ENCODE data around the gene ZFP30. TPM values are rescaled to one million over a fixed set of nuclear protein-coding genes. Genes with fewer than 3 reads are reported as not detected.
A peak's percentile ranks its signal among the peaks of the same experiment; 100 is the strongest.

Gene ZFP30
- 20.2 TPM for total RNA-seq (ENCODE audit: unreplicated experiment)
- long read RNA-seq, partial matches to known transcripts = 0 of 1 reads
- long read RNA-seq, other reads (novel, unspliced or antisense) = 1 of 1 reads

- Mint-ChIP-seq H3K4me3 (ENCODE audit: unreplicated experiment) (peak within 1 kb of the TSS; percentile 96), H3K27ac (ENCODE audit: unreplicated experiment) (peak within 1 kb of the TSS; percentile 67), H3K4me1 (ENCODE audit: unreplicated experiment) (peaks cover 14% of the 10 kb centered on the region), H3K36me3 (ENCODE audit: low read depth, unreplicated experiment) (peaks cover 14% of the 10 kb centered on the region), H3K27me3 (ENCODE audit: unreplicated experiment) (peaks cover 7% of the 10 kb centered on the region), H3K9me3 (ENCODE audit: unreplicated experiment) (peaks cover under 1% of the 10 kb centered on the region)
- DNase-seq (ENCODE audit: low spot score) = peak; percentile 89
- TF ChIP-seq CTCF (IDR thresholded peaks at IDR 0.05; ENCODE audit: unreplicated experiment) = no peak
Observed at GRCh38 chr19:37655301-37655688, at the start of gene ZFP30. Gene ZFP30 (minus strand): TSS chr19:37655465. CDS start chr19:37647822, 7,643 bp downstream.

- H3K4me1 Mint-ChIP-seq (ENCODE audit: unreplicated experiment) = no peaks in the 10 kb centered on the region
- H3K27me3 Mint-ChIP-seq (ENCODE audit: unreplicated experiment) = peaks cover 2% of the 10 kb centered on the region
- peak overlapping the region; percentile 2 for H3K4me3 Mint-ChIP-seq (ENCODE audit: unreplicated experiment)
- H3K27ac Mint-ChIP-seq (ENCODE audit: unreplicated experiment) = no peak overlapping the region
- H3K36me3 Mint-ChIP-seq (ENCODE audit: low read depth, unreplicated experiment) = peaks cover 50% of the 10 kb centered on the region
- no peaks in the 10 kb centered on the region for H3K9me3 Mint-ChIP-seq (ENCODE audit: unreplicated experiment)
- no peak for DNase-seq (ENCODE audit: low spot score)
- TF ChIP-seq CTCF (IDR thresholded peaks at IDR 0.05; ENCODE audit: unreplicated experiment) = no peak
Observed at GRCh38 chr19:37699057-37699456, 43.8 kb upstream of the ZFP30 start.

- Mint-ChIP-seq H3K4me3 (ENCODE audit: unreplicated experiment) (no peak overlapping the region), H3K27me3 (ENCODE audit: unreplicated experiment) (no peaks in the 10 kb centered on the region), H3K27ac (ENCODE audit: unreplicated experiment) (no peak overlapping the region), H3K9me3 (ENCODE audit: unreplicated experiment) (no peaks in the 10 kb centered on the region), H3K36me3 (ENCODE audit: low read depth, unreplicated experiment) (peaks cover 46% of the 10 kb centered on the region), H3K4me1 (ENCODE audit: unreplicated experiment) (no peaks in the 10 kb centered on the region)
- DNase-seq (ENCODE audit: low spot score) = no peak
- no peak for TF ChIP-seq CTCF (IDR thresholded peaks at IDR 0.05; ENCODE audit: unreplicated experiment)
Observed at GRCh38 chr19:37698216-37698615, 43.0 kb upstream of the ZFP30 start.

GRCh38 chr19:37695144-37695899, 40.1 kb upstream of the ZFP30 start:
- DNase-seq (ENCODE audit: low spot score) = no peak
- no peaks in the 10 kb centered on the region for H3K9me3 Mint-ChIP-seq (ENCODE audit: unreplicated experiment)
- no peak overlapping the region for H3K27ac Mint-ChIP-seq (ENCODE audit: unreplicated experiment)
- no peak for TF ChIP-seq CTCF (IDR thresholded peaks at IDR 0.05; ENCODE audit: unreplicated experiment)
- H3K36me3 Mint-ChIP-seq (ENCODE audit: low read depth, unreplicated experiment) = peaks cover 32% of the 10 kb centered on the region
- no peak overlapping the region for H3K4me3 Mint-ChIP-seq (ENCODE audit: unreplicated experiment)
- no peaks in the 10 kb centered on the region for H3K27me3 Mint-ChIP-seq (ENCODE audit: unreplicated experiment)
- peaks cover 3% of the 10 kb centered on the region for H3K4me1 Mint-ChIP-seq (ENCODE audit: unreplicated experiment)

GRCh38 chr19:37692956-37693620, 37.8 kb upstream of the ZFP30 start:
- H3K4me1 Mint-ChIP-seq (ENCODE audit: unreplicated experiment) = peaks cover 3% of the 10 kb centered on the region
- no peak overlapping the region for H3K27ac Mint-ChIP-seq (ENCODE audit: unreplicated experiment)
- H3K9me3 Mint-ChIP-seq (ENCODE audit: unreplicated experiment) = no peaks in the 10 kb centered on the region
- no peak overlapping the region for H3K4me3 Mint-ChIP-seq (ENCODE audit: unreplicated experiment)
- no peak for DNase-seq (ENCODE audit: low spot score)
- no peak for TF ChIP-seq CTCF (IDR thresholded peaks at IDR 0.05; ENCODE audit: unreplicated experiment)
- peaks cover 2% of the 10 kb centered on the region for H3K27me3 Mint-ChIP-seq (ENCODE audit: unreplicated experiment)
- H3K36me3 Mint-ChIP-seq (ENCODE audit: low read depth, unreplicated experiment) = peaks cover 16% of the 10 kb centered on the region

All from endothelial cell (in vitro differentiated cells).